Stimulated activated naive CD4-positive, alpha-beta T cell (primary cell): ENCODE data around the gene FAM120A.
A peak's percentile ranks its signal among the peaks of the same experiment; 100 is the strongest.

Experiments used
- DNase-seq, 6 experiments: peaks; one replicate each; lab custom pipeline; 2025; lab: John Stamatoyannopoulos, UW

FAM120A gene

DNA sequence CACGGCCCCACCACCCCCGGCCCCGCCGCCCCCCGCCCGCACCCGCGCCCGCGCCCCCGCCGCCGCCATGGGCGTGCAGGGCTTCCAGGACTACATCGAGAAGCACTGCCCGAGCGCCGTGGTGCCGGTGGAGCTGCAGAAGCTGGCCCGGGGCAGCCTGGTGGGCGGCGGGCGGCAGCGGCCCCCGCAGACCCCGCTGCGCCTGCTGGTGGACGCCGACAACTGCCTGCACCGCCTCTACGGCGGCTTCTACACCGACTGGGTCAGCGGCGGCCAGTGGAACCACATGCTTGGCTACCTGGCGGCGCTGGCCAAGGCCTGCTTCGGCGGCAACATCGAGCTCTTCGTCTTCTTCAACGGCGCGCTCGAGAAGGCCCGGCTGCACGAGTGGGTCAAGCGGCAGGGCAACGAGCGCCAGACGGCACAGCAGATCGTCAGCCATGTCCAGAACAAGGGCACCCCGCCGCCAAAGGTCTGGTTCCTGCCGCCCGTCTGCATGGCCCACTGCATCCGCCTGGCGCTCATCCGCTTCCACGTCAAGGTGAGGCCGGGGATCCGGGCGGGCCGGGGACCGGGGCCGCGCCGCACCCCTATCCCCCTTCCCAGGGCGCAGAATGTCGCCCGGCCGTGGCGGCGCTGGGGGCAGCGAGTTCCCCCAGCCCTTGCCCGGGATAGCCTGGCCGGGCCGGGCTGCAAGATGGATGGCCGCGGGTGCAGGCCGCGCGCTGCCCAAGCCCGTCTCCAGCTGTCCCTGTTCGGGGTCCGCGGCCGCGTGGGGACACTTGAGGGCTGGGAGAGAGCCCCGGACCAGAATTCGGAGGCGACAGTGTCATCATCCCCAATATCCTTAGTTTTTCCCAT is 594 bp downstream of the FAM120A start:
- DNase-seq, result peak; percentile 14 to 53 (median 40)

DNA sequence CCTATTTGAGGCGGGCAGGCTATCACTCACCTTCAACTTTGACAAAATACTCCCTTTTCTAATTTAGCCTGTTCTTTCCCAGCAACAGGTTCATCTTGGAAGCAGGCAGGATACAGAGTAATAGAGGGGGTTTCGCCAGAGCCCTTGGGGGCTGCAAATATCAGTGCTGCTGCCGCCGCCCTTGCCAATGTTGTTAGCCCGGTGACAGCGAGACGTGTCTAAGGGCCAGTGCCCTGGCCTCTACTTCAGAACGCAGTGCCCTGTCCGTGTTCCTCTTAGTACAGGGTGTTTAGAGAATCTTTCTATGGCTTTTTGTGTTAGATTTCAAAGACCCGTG is 1.2 kb downstream of the FAM120A start:
- DNase-seq, result no peak

DNA sequence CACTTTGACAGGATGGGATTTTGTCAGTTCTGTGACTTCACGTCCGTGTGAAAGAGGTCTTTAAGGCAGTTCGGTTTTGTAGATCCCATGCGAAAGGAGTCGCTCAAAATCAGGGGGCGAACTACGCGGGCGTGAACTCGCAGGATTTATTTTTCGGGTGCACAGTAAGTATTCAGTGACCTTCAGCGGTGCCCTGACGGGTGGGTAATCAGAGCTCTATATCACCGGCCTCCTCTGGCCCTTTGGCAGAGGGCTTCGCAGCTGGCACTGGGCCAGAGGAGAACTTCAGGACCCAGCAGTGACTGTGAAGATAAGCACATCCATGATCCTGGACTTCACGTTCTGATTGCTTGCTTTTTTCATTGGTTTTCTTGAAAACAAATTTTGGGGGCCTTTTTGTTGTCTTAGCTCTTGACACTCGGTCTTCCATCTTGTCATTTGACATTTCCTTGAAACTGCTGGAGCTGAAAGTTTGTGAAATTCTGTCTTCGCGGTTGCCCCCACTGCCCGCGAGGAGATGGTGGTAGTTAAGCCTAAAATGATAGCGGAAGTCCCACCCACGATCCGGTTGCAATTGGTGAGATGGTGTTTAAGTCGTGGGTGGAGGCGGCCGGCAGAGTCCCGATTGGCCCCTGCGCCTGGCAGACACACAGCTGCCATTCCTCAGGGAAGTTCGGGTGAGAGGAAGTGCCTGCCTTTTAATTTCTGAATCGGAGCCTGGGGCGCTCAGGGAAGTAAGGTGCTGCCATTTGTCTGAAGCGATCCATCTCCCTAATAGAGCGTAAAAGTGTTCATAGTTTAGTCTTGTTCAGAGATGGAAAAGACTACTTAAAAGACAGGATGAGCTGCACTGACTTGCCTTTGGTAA is 1.8 kb downstream of the FAM120A start, which contains the start of gene FAM120AOS:
Gene FAM120AOS, minus strand, starts transcription at position 535 of the 868 bp plus-strand sequence. CDS start 872 bp downstream, outside the sequence.
- DNase-seq, result peak; percentile 70 to 81 (median 72)

DNA sequence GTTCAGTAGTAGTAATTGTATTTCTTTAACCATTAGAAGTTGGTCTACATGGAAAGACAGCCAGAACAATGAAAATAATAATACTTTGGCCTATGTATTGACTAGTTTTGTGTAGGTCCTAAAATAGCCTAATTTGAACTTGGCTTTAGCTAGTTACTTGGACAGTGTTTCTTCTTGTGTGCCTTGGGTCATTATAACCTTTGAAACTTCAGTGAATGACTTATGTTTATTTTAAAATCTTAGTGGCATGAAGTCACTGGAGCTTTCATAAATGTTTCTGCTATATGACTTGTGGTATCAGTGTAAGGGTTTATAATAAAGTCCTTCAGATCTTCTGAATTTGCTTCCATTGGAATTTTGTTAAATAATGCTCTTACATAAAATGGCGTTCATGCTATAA is 4.5 kb downstream of the FAM120A start:
- no peak for DNase-seq

DNA sequence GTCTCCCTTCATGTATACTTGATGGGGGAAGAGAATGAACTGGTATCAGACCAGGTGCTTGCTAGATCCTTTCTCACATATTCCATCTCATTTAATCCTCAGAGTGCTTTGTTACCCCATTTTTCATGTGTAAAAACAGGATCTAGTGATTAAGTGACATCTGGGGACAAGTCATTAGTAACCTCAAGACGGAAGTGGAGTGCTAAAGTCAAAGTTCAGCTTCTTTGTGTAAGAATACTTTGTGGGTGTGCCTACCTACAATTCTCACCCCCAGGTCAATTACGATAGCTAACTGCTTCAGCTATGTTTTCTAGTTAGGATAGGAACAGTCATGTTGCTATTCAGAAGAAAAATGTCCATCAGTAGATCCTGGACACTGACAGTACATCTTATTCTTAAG is 5.0 kb downstream of the FAM120A start:
- DNase-seq, result no peak

DNA sequence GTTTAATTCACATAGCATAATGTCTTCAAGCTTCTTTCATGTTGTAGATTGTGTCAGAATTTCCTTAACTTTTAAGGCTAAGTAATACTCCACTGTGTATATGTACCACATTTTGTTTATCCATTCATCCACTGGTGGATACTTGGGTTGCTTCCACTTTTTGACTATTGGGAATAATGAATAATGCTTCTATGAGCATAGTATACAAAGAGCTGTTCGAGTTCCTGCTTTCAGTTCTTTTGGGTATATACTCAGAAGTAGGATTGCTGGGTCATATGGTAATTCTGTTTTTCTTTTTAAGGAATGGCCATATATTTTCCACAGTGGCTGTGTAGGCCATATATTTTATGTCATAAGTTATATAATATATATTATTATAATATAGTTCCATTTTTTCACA is 5.5 kb downstream of the FAM120A start:
- no peak for DNase-seq

DNA sequence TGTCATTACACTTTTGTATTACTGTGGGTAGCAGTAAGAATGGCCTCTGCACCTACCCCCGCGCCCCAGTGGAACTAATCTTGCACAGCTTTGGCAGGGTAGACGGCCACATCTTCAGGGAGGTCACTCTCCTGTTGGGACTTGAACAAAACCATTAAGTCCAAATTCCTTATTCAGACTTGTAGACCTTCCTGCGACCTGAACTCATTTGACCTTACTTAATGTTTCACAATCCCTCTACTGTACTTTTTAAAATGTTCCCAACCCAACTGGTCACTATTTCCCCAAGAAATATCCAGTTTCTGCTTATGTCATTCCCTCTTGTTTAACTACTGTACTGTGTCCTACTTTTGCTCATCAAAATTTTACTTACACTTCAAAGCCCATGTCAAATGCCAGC is 7.2 kb downstream of the FAM120A start:
- no peak for DNase-seq

DNA sequence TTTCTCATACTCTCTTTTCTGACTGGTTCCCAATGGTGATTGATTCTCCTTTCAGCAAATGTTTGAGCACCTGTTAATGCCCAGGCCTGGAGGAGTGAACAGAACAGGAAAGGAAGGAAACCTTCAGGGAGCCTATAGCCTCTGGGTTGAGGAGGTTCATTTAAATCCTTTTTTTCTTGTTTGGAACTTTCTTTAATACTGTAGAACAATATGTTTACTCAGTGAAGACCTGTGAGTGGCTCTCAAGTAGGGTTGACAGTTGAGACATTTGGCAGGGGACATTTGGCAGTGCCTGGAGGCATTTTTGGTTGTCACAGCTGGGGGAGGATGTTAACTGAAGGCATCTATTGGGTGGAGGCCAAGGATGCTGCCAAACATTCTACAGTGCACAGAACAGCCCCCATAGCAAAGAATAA is 8.0 kb downstream of the FAM120A start:
- DNase-seq, result no peak

DNA sequence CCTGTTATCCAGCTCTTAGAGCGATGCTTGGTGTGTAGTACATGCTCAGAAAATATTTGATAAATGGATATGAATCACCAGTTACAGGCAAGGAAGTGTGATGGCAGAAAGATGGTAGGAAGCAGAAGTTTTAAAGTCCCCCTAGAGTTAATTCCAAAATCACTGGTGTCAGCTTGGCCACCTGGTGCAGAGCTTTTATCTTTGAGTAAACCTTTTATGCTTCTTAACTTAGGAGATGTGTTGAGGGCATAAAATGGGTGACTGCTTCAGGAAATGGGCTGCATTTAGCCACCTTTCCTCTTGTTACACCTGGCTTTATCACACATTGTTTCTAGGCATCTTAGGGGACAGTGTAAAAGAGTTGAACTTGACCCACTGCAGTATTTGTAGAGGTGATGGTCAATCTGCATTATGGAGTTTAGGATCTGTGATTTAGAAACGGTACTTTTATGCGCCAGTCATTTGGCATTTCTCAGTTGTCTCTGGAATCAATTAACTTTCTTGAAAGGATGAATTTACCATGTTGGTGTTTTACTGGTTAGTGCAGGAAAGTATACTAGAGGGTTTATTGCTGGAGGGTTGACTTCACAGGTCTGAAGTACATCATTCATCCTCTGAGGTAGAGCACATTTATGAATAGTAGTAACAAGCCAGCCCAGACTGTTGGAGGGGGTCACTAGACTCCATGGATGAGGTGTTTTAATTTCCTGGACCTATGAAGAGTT is 9.4 kb downstream of the FAM120A start:
- DNase-seq, result no peak

DNA sequence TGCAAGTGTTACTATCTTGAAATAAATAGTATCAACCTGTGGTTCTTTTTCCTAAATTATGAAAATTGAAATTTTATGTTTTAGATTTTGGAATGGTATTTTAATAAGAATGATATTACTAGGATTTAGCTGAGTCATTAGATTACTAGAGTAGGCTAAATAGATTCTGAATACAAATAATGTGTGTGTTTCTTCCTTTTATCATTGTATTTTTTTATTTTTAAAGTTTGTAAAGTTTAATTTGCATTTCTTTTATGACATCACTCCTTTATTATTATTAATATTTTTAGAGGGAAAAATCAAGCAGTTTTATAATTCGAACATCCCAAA is 9.9 kb downstream of the FAM120A start:
- DNase-seq, result no peak

DNA sequence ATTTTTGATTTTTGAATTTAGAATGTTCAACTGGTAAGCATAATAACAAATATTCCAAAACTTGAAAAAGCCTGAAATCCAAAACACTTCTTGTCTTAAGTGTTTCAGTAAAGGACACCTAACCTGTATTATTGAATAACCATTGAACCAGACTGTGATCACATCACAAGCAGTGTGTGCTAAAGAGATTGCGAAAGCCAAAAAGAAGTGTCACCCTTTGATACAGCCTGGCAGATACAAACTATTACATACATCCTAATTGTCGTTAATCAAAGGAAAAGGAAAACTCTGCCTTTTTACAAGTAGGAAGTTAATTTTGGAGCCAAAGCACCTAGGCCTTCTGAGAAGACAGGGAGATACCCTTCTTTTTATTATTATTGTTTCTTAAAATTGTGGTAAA is 10.3 kb downstream of the FAM120A start:
- DNase-seq, result no peak

DNA sequence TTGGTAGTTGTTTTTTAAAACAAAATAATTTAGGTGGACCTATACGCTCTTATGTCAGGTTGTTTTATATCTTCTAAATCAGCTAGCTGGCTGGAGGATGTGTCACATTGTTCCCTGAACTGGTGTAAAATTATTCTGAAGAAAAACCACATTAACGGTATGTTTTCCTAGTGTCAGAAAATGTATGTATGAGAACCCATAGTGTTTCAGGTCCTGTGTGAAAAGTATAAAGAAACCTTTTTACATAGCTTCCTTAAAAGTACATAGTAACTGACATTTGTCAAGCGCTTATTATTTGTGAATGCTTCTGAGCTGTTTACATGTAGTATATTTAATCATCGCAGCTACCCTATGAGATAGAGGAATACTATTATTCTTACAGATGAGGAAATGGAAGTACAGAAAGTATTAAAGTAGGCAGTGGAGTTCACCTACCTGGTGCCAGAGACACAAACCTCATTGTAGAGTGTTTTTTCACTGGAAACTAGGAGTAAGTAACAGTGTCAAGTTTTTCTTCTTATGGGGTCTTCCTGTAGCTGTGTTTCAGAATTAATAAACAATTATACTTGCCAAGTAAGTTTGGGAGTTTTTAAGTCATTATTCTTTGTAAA is 12.3 kb downstream of the FAM120A start:
- no peak for DNase-seq

DNA sequence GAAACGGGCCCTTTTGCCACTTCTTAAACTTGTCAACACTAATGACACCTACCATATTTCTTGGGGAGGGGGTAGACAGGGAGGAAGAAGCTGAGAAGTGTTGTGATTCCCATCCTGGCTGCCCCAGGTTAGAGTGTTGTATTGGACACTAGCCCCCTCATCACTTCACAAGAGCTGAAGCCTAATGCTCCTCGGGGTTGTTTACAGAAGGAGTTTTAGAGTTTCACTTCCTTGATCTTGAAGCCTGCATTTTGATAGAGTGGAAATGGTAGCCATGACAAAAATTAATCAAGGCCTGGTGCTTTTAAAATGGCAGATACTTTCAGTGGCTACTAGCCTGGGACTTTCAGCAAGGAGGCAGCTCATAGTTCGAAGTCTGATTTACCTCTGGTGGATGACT is 12.9 kb downstream of the FAM120A start:
- no peak for DNase-seq

DNA sequence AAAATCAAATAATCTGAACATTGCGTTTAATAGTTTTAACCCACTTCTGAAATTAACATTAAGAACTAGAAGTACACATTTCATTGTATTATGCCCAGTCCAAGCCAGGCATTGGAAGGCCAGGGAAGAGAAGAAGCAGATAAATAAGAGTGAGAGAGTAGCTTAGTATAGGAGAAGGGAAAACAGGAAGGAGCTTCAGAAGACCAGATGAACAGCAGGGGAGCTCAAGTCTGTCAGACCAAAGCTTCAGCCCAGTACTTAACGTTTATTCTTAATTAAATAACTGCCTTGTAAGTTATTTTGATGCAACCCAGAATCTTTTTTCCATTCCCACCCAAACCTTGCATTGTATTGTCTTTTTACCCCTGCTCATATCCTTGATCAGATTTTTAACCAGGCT is 13.4 kb downstream of the FAM120A start:
- no peak for DNase-seq

DNA sequence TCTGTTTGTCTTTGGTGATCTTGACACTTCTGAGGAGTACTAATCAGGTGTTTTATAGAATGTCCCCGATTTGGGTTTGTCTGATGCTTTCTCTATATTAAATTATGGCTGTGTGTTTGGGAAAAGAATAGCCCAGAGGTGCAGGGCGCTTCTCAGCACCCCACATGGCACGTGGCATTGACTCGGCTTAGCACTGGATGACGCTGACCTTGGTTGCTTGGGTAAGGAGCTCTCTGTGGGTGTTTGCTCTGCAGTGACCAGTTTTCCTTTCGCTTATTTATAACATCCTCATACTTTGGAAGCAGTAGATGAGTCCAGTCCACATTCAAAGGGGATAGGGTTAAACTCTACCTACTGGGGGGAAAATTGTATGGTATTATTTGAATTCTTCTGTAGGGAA is 14.4 kb downstream of the FAM120A start:
- no peak for DNase-seq

DNA sequence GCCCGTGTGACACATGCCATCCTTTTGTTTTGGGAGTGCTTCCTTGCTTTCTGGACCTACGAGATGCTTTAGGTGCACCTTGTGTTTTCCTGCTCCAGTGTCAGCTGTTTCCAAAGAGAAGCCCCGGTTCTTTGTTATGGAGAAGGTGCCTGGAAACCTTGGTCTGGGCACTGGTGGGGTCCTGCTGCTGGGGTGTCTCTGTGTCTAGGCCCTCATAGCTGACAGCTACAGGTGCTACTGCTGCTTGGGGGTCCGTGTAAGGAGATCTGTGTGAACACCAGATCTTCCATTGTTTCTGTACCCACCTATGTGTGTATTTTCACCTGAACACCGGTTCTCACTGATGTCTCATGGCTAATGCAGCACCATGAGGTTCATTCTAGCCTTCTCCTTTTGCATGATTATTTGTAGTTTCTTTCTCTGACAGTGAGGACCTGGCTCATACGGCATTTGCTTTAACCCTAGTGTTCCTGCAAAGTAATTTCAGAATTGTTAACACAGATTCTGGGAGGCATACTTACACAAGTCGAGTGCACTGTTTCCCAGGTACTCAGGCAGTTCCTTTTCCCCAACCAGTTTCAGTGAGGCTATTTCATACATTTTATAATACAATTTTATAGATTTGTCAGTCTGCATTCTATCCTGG is 15.1 kb downstream of the FAM120A start:
- DNase-seq, result no peak

DNA sequence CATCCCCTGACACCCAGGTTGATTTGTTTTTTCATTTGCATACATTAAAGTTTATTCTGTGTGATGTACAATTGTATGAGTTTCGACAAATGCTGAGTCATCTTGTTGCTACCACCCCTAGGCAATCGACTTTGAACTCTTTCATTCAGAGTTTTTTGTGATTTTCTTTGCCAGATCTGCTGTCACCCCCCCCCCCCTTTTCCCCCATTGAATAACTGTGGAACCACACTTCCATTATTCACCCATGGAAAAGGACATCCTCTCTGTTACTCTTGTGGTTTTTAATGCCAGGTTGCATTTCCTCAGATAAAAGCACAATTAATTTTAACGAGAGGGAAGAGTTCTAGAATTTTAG is 15.6 kb downstream of the FAM120A start:
- no peak for DNase-seq

DNA sequence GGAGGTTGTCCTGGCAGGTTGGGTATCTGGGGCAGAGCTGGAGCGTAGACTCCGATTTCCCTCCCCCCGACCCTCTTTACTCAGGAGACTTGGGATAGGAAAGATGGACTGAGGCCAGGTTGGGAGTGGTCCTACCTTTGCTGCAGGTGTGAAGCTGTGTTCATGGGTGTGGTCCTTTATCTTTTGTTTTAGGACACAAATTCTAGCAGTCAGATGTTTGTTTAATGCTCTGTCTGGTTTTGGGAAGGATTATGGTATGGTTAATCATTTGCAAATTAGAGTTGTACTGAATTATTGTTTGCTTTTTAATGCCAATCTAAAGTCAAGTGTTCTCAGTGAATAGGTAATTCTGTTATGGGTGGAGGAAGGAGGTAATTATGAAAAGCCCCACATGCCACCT is 16.0 kb downstream of the FAM120A start:
- no peak for DNase-seq

DNA sequence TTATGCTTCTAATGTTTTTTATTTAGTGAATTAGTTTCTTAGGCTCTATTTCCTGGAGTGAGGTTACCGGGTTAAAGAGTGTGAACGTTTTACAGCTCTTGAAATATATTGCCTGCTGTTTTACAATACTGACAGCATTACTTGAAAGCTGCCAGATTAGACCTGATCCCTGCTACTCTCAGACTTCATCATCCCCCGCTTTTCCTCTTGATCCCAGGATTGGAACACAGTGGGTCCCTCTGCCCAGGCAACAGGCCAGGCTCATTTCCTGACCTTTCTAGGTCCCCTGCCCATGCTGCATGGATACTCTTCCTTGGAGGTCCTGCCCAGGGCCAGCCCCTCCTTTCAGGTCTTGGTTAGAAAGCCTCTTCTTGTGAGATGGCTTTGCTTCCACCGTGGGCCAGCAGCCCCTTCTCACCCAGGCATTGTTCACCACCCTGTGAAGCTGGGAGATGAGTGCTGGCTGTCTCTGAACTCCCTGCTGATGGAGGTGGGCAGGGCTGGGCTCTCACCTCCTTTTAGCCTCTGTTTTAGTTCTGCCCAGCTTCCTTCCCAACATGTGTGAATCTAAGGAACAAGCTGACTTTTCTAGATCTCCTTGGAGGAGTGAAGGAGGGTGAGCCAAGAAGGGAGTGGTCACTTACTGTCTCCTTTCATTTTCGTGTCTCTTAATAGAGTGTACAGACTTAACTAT is 17.4 kb downstream of the FAM120A start:
- no peak for DNase-seq

DNA sequence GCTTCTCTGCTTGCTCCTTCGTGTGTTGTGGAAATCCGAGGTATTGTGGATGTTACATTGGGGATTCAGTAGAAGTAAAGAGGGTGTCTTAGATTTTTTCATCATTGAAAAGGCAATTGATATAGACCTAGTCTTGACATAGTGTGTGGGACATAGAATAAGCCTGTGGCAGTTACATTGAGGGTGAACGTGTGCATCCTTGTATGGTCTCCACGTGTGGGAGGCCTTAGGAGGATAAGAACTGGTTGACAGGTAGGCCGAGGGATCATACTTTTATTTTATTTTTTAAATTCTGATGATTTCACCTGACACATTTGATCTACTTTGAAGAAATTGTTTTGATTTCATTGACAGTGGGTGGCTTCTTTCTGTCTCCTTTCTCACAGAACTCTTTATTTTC is 18.9 kb downstream of the FAM120A start:
- DNase-seq, result no peak

DNA sequence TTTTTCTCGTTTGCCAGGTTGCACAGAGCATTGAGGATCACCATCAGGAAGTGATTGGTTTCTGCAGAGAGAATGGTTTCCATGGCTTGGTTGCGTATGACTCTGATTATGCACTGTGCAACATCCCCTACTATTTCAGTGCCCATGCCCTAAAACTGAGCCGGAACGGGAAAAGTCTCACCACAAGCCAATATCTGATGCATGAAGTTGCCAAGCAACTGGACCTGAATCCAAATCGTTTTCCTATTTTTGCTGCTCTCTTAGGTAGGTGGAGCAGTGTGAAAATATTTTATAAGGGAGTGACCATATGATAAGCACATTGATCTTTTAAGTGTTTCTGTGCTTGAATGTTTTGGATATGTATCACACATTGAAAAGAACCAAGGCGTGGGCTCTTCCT is 19.6 kb downstream of the FAM120A start:
- DNase-seq, result no peak
